Colonic mucosa (tissue), 4 donors: ENCODE measurements around the gene CCSER1. TPM values are rescaled to one million over a fixed set of nuclear protein-coding genes. Genes with fewer than 3 reads are reported as not detected.

Experiments
- DNase-seq: peaks from one replicate; pipeline ENCODE4 v3.0.0-alpha.2; 2020
- H3K27ac ChIP-seq: fragments of 200-600 bp; one replicate; pipeline ENCODE4 v1.8.0; 2021
- H3K27me3 ChIP-seq: fragments of 200-600 bp; one replicate; pipeline ENCODE4 v1.8.0; 2021
- H3K36me3 ChIP-seq: fragments of 200-600 bp; one replicate; pipeline ENCODE4 v1.8.0; 2021
- H3K4me1 ChIP-seq: fragments of 200-600 bp; one replicate; pipeline ENCODE4 v1.8.0; 2021; ENCODE audit warnings: mild to moderate bottlenecking
- H3K4me3 ChIP-seq: fragments of 200-600 bp; one replicate; pipeline ENCODE4 v1.8.0; 2021
- H3K9ac ChIP-seq, 2 donors: one replicate each; pipeline ENCODE4 v1.7.0; 2013; ENCODE audit warnings: control low read depth in 2 of 2, low read depth in 2 of 2, low read length in 2 of 2
- H3K9me3 ChIP-seq: fragments of 200-600 bp; one replicate; pipeline ENCODE4 v1.8.0; 2021
- intact Hi-C: fragments of 100-400 bp; cut with DNase I; formaldehyde crosslinking; loops from one replicate; pipeline ENCODE4 v1.14.1; 2022
- total RNA-seq, 2 donors: library from RNA; stranded (reverse); fragmentation: NEBNext Ultra II Directional in 1 of 2; extraction: Animal tissue kit (Norgen Biotek cat#: 25700) in 1 of 2; gene quantifications; one replicate each; pipeline ENCODE4 v1.2.1, GENCODE V29; 2021
- TF ChIP-seq, protein P1 (sequence below): fragments of 200-600 bp; IDR thresholded peaks from one replicate; pipeline ENCODE4 v1.8.0; 2022; ENCODE audit warnings: antibody characterized with exemption, mild to moderate bottlenecking
- donor health status: healthy.
- donor health status: DM: no; HTN: no; CAD: no.
- donor health status: DM: no; HTN: no; CAD: no.

CCSER1 gene
- total RNA-seq, 2 donors from 2014 or later = 11.2 to 13.4 TPM

- intact Hi-C loops = no loop called here
- Histone ChIP-seq H3K27me3 (no peaks in the 10 kb centered on the region), H3K4me3 (no peak overlapping the region), H3K9ac (no peak overlapping the region), H3K36me3 (no peaks in the 10 kb centered on the region), H3K4me1 (no peaks in the 10 kb centered on the region), H3K27ac (no peak overlapping the region), H3K9me3 (no peaks in the 10 kb centered on the region)
- DNase-seq = no peak
- TF ChIP-seq, protein P1, sequence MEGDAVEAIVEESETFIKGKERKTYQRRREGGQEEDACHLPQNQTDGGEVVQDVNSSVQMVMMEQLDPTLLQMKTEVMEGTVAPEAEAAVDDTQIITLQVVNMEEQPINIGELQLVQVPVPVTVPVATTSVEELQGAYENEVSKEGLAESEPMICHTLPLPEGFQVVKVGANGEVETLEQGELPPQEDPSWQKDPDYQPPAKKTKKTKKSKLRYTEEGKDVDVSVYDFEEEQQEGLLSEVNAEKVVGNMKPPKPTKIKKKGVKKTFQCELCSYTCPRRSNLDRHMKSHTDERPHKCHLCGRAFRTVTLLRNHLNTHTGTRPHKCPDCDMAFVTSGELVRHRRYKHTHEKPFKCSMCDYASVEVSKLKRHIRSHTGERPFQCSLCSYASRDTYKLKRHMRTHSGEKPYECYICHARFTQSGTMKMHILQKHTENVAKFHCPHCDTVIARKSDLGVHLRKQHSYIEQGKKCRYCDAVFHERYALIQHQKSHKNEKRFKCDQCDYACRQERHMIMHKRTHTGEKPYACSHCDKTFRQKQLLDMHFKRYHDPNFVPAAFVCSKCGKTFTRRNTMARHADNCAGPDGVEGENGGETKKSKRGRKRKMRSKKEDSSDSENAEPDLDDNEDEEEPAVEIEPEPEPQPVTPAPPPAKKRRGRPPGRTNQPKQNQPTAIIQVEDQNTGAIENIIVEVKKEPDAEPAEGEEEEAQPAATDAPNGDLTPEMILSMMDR = no peak
These were observed 630.4 kb downstream of the CCSER1 start for GRCh38 chr4:90757534-90758060.

DNA sequence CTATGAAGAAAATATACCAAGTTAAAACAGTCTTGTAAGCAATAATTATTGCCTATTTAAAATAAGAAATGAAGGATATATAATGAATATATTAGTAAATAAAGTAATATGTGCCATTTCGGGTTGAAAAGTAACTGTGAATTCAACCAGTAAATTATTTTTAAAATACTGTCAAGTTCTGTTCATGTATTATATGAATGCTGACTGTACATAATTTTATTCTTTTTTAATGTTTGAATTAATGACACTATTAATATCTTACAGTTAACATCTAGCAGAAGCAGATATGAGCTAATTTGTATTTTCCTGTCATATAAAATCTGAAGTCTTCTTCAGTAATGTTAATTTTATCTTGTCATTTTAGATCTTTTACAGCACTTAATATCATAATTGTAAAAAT is 632.9 kb downstream of the CCSER1 start:
- TF ChIP-seq, protein P1 = no peak
- no peak overlapping the region for H3K9ac ChIP-seq
- intact Hi-C loops = no loop called here
- H3K27ac ChIP-seq = no peak overlapping the region
- no peak for DNase-seq
- no peak overlapping the region for H3K4me3 ChIP-seq
- H3K27me3 ChIP-seq = no peaks in the 10 kb centered on the region
- H3K9me3 ChIP-seq = no peaks in the 10 kb centered on the region
- no peaks in the 10 kb centered on the region for H3K4me1 ChIP-seq
- no peaks in the 10 kb centered on the region for H3K36me3 ChIP-seq

DNA sequence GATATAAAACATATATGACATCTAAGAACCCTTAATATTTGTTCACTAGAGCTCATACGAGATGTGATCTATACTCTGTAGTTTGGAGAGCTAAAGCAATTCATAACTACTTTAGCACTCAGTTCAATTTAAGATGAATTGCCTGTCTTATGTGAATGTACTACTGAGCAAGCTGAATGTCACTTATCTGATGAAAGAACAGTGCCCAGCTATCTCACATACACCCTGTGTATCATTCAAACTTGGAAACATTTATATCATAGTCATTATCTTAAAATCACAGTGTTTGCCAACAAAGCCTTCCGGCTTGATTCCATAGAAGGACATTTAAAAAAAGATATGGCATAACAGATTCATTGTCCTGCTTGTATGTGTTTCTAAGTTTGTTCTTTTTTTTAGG is 639.6 kb downstream of the CCSER1 start:
- no peaks in the 10 kb centered on the region for H3K36me3 ChIP-seq
- TF ChIP-seq, protein P1 = no peak
- H3K9me3 ChIP-seq = no peaks in the 10 kb centered on the region
- DNase-seq = no peak
- no peak overlapping the region for H3K27ac ChIP-seq
- H3K4me3 ChIP-seq = no peak overlapping the region
- no peak overlapping the region for H3K9ac ChIP-seq
- H3K27me3 ChIP-seq = no peaks in the 10 kb centered on the region
- H3K4me1 ChIP-seq = no peaks in the 10 kb centered on the region
- intact Hi-C loops = no loop called here

- H3K4me1 ChIP-seq = no peaks in the 10 kb centered on the region
- H3K27ac ChIP-seq = no peak overlapping the region
- H3K27me3 ChIP-seq = no peaks in the 10 kb centered on the region
- DNase-seq = no peak
- no peaks in the 10 kb centered on the region for H3K36me3 ChIP-seq
- TF ChIP-seq, protein P1 = no peak
- intact Hi-C loops = no loop called here
- no peak overlapping the region for H3K4me3 ChIP-seq
- H3K9ac ChIP-seq = no peak overlapping the region
- no peaks in the 10 kb centered on the region for H3K9me3 ChIP-seq
These were observed 642.1 kb downstream of the CCSER1 start for GRCh38 chr4:90769251-90769650.

GRCh38 chr4:90780193-90780592 is 653.0 kb downstream of the CCSER1 start:
- H3K9me3 ChIP-seq = no peaks in the 10 kb centered on the region

More at GRCh38 chr4:90780193-90780592, 653.0 kb downstream of the CCSER1 start:
- Histone ChIP-seq H3K27me3 (no peaks in the 10 kb centered on the region), H3K9ac (no peak overlapping the region), H3K36me3 (no peaks in the 10 kb centered on the region), H3K4me3 (no peak overlapping the region), H3K4me1 (no peaks in the 10 kb centered on the region), H3K27ac (no peak overlapping the region)
- intact Hi-C loops = no loop called here
- TF ChIP-seq, protein P1 = no peak
- no peak for DNase-seq
